ENCODE data around the gene DBX1. TPM values are rescaled to one million over a fixed set of nuclear protein-coding genes. Genes with fewer than 3 reads are reported as not detected.

Gene DBX1
- total and polyA plus RNA-seq, 10 of the 15 experiments (the other 5 are each of a cell fraction or from before 2014, with no cell fraction given) = not detected

- no peak for TF ChIP-seq E2F8 (IDR thresholded peaks at IDR 0.05; ENCODE audit: low read depth, partially characterized antibody)
- TF ChIP-seq HDAC2 (IDR thresholded peaks at IDR 0.05) = no peak
- TF ChIP-seq BRCA1 (IDR thresholded peaks at IDR 0.05; ENCODE audit: low read depth, low read length) = no peak
- no peak for TF ChIP-seq SP1 (IDR thresholded peaks at IDR 0.05; ENCODE audit: low read depth, low read length)
- no peak for TF ChIP-seq SUPT20H (IDR thresholded peaks at IDR 0.05; ENCODE audit: borderline replicate concordance, control insufficient read depth, low read depth, low read length)
These were observed 551 bp downstream of the DBX1 start (continued) for GRCh38 chr11:20159466-20160381.

- FAIRE-seq (no peak), ATAC-seq (peak; percentile 67), DNase-seq (ENCODE audit: low read depth, low spot score) (no peak)
- ChIA-PET RAD21 (ENCODE audit: unreplicated experiment) (no interaction called here), CTCF (no interaction called here), SMC1A (ENCODE audit: uncharacterized antibody, unreplicated experiment) (no interaction called here), POLR2A (no interaction called here)
- H4K20me1 ChIP-seq (ENCODE audit: control insufficient read depth, insufficient read depth) = no peaks in the 10 kb centered on the region
- H3K4me1 ChIP-seq (ENCODE audit: control insufficient read depth, insufficient read depth, low read length) = no peaks in the 10 kb centered on the region; the same call in 1 of the 2 replicates
- BruUV-seq (replicated peaks) = no TSS peak
- H3K27ac ChIP-seq (ENCODE audit: control insufficient read depth, insufficient read depth) = no peak overlapping the region
- 48% methylated on average over 33 of the region's 33 CpGs for WGBS (ENCODE audit: insufficient coverage, insufficient replicate concordance, low lambda C conversion rate, missing lambda C conversion rate)
- no peak overlapping the region for H3K4me2 ChIP-seq (ENCODE audit: control insufficient read depth, insufficient read depth)
- TF ChIP-seq, protein P1, sequence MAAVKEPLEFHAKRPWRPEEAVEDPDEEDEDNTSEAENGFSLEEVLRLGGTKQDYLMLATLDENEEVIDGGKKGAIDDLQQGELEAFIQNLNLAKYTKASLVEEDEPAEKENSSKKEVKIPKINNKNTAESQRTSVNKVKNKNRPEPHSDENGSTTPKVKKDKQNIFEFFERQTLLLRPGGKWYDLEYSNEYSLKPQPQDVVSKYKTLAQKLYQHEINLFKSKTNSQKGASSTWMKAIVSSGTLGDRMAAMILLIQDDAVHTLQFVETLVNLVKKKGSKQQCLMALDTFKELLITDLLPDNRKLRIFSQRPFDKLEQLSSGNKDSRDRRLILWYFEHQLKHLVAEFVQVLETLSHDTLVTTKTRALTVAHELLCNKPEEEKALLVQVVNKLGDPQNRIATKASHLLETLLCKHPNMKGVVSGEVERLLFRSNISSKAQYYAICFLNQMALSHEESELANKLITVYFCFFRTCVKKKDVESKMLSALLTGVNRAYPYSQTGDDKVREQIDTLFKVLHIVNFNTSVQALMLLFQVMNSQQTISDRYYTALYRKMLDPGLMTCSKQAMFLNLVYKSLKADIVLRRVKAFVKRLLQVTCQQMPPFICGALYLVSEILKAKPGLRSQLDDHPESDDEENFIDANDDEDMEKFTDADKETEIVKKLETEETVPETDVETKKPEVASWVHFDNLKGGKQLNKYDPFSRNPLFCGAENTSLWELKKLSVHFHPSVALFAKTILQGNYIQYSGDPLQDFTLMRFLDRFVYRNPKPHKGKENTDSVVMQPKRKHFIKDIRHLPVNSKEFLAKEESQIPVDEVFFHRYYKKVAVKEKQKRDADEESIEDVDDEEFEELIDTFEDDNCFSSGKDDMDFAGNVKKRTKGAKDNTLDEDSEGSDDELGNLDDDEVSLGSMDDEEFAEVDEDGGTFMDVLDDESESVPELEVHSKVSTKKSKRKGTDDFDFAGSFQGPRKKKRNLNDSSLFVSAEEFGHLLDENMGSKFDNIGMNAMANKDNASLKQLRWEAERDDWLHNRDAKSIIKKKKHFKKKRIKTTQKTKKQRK (IDR thresholded peaks at IDR 0.05; ENCODE audit: low read depth, low read length) = no peak
- TF ChIP-seq POLR2AphosphoS2 (IDR thresholded peaks at IDR 0.05; ENCODE audit: low read depth, low read length) = no peak
- peak; percentile 81 for TF ChIP-seq REST (IDR thresholded peaks at IDR 0.05; ENCODE audit: low read depth, low read length)
- TF ChIP-seq EGR1 (IDR thresholded peaks at IDR 0.05; ENCODE audit: borderline replicate concordance in 1 of 2, low read depth in 2 of 2, low read length in 2 of 2) = no peak
- H3K27me3 ChIP-seq (replicated peaks in 1 of 2; ENCODE audit: control insufficient read depth in 2 of 2, insufficient read depth in 2 of 2, low read length in 1 of 2) = peaks cover 14 to 19% of the 10 kb centered on the region in 2 experiments
- no peaks in the 10 kb centered on the region for H3K36me3 ChIP-seq (ENCODE audit: control insufficient read depth in 2 of 2, insufficient read depth in 2 of 2, low read length in 1 of 2)
- in situ Hi-C loops (cut with MboI) (no loop called here), intact Hi-C loops (cut with micrococcal nuclease; ENCODE audit: unreplicated experiment) (no loop called here)
- H3K9ac ChIP-seq (ENCODE audit: control insufficient read depth, insufficient read depth, low read length) = no peak overlapping the region
- H2AFZ ChIP-seq (ENCODE audit: control insufficient read depth, low read depth, low read length) = no peak overlapping the region
- no peaks in the 10 kb centered on the region; the same call in 2 of the 3 replicates for H3K9me3 ChIP-seq (replicated peaks; ENCODE audit: control insufficient read depth, insufficient read depth, low read length)
- no peaks in the 10 kb centered on the region for H3K79me2 ChIP-seq (ENCODE audit: control insufficient read depth, insufficient read depth, low read length)
- H3K4me3 ChIP-seq = no peak overlapping the region
These were observed 1.5 kb downstream of the DBX1 start for GRCh38 chr11:20158597-20159257.
